ENCODE results near the gene FSD2. TPM values are rescaled to one million over a fixed set of nuclear protein-coding genes. Genes with fewer than 3 reads are reported as not detected.
"Not testable (repeated sequence)": the region's sequence is repeated elsewhere in the genome, so short reads cannot be mapped to it uniquely, and the experiment has no call there.

The FSD2 gene
- total and polyA plus RNA-seq, 4 experiments from 2014 or later, result 0.08 to 0.11 TPM; not detected in 2

GRCh38 chr15:82712036-82712435, 93.8 kb downstream of the FSD2 start:
- no peak for DNase-seq
- Histone ChIP-seq H3K27ac (ENCODE audit: low read depth, low read length) (no peak overlapping the region), H3K9me3 (ENCODE audit: control insufficient read depth in 1 of 2, low read length in 2 of 2) (no peaks in the 10 kb centered on the region), H3K4me1 (ENCODE audit: insufficient read depth, low read length) (peaks cover 9% of the 10 kb centered on the region), H3K36me3 (ENCODE audit: insufficient read depth, low read length) (no peaks in the 10 kb centered on the region), H3K27me3 (ENCODE audit: insufficient read depth, low read length) (no peaks in the 10 kb centered on the region), H3K4me3 (ENCODE audit: low read length in 2 of 2) (no peak overlapping the region)
- Mint-ChIP-seq H3K4me3 (peak overlapping the region in 1 of 8 donors; percentile 7), H3K27me3 (peaks cover 7 to 24% of the 10 kb centered on the region in 2 donors), H3K36me3 (peaks cover 0 to 6% of the 10 kb centered on the region in 2 donors), H3K9me3 (peaks cover 0 to 8% (median 5%) of the 10 kb centered on the region in 8 donors), H3K4me1 (peaks cover 0 to 6% (median 0%) of the 10 kb centered on the region in 4 donors), H3K27ac (no peak overlapping the region)
- intact Hi-C loops (cut with micrococcal nuclease), result no loop called here
- ChIA-PET POLR2A (ENCODE audit: partially characterized antibody) (no interaction called here), CTCF (ENCODE audit: partially characterized antibody) (no interaction called here)

DNA sequence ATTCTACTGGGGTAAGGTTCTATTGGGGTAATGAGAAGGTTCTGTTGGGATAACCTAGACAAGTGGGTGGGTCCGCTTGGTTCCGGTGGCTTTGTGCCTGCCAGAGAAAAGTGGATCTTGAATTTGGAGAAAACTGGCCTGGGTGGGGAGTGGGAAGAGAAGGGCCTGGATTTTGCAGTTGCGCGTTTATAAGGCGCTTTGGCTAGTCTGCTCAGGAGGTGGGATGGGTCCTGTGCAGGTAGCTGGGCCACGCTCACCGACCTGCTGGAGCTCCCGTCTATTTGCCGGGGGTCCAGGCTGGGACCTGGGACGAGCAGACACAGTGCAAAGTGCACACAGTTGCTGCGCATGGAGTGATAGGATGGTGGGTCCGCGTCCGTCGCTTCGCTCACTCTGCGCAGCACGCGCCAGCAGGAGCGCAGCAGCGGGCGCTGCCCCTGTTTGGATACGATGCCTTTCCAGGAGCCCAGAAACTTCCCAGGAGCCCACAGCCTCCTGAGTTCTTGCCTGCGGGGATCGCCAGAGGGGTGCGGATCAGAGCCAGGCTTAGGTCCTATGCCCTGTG, 94.9 kb downstream of the FSD2 start:
- peaks cover 0 to 2% (median 0%) of the 10 kb centered on the region in 8 donors for H3K9me3 Mint-ChIP-seq
- intact Hi-C loops (cut with micrococcal nuclease), result no loop called here
- Histone ChIP-seq H3K36me3 (ENCODE audit: insufficient read depth, low read length) (no peaks in the 10 kb centered on the region), H3K4me3 (ENCODE audit: low read length in 2 of 2) (no peak overlapping the region), H3K27me3 (ENCODE audit: insufficient read depth, low read length) (no peaks in the 10 kb centered on the region), H3K4me1 (ENCODE audit: insufficient read depth, low read length) (peaks cover 9% of the 10 kb centered on the region), H3K27ac (ENCODE audit: low read depth, low read length) (no peak overlapping the region), H3K9me3 (ENCODE audit: control insufficient read depth in 1 of 2, low read length in 2 of 2) (no peaks in the 10 kb centered on the region)
- no peak for DNase-seq
- H3K4me1 Mint-ChIP-seq, result peaks cover 0 to 6% (median 0%) of the 10 kb centered on the region in 4 donors
- peak overlapping the region in 5 of 8 donors; percentile 30 to 79 (median 62) for H3K4me3 Mint-ChIP-seq
- H3K36me3 Mint-ChIP-seq, result peaks cover 0 to 3% of the 10 kb centered on the region in 2 donors
- peaks cover 6 to 22% of the 10 kb centered on the region in 2 donors for H3K27me3 Mint-ChIP-seq
- POLR2A ChIA-PET (ENCODE audit: partially characterized antibody), result interaction anchor here (1.1 to 2.6 kb wide), 2 partner anchors 30 to 99 kb away, joined by 3 to 10 read pairs; no protein-coding TSS in a partner anchor
- CTCF ChIA-PET (ENCODE audit: partially characterized antibody), result no interaction called here
- H3K27ac Mint-ChIP-seq, result no peak overlapping the region

DNA sequence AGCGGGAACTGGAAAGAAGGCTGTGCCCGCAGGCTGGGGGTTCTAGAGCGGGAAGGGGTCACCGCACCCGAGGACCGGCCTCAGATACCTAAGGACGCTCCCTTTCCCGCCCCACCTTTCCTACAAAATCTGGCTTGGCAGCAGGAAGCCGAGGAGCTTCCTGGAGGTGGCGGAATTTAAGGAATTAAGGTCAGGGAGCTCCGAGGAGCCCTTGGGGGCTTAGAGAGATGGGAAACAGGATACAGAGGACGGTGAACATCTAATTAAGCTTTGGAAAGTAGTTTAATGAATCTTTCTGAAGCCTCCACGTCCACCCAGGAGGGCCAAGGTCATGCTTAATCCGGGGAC, 95.7 kb downstream of the FSD2 start:
- Mint-ChIP-seq H3K9me3 (no peaks in the 10 kb centered on the region), H3K36me3 (peaks cover 0 to 3% of the 10 kb centered on the region in 2 donors), H3K27me3 (peaks cover 6 to 18% of the 10 kb centered on the region in 2 donors), H3K4me1 (peaks cover 0 to 6% (median 0%) of the 10 kb centered on the region in 4 donors), H3K27ac (peak overlapping the region in 1 of 7 donors; percentile 14), H3K4me3 (peak overlapping the region in 7 of 8 donors; percentile 39 to 72 (median 61))
- no peaks in the 10 kb centered on the region for H3K9me3 ChIP-seq (ENCODE audit: control insufficient read depth in 1 of 2, low read length in 2 of 2)
- H3K27me3 ChIP-seq (ENCODE audit: insufficient read depth, low read length), result no peaks in the 10 kb centered on the region
- DNase-seq, result no peak
- POLR2A ChIA-PET (ENCODE audit: partially characterized antibody), result interaction anchor here (1.1 to 2.6 kb wide), 2 partner anchors 29 to 100 kb away, joined by 3 to 10 read pairs; no protein-coding TSS in a partner anchor
- intact Hi-C loops (cut with micrococcal nuclease), result no loop called here
- no peak overlapping the region for H3K27ac ChIP-seq (ENCODE audit: low read depth, low read length)
- H3K4me3 ChIP-seq (ENCODE audit: low read length in 2 of 2), result peak overlapping the region in 1 of 2 donors; percentile 57
- H3K36me3 ChIP-seq (ENCODE audit: insufficient read depth, low read length), result no peaks in the 10 kb centered on the region
- CTCF ChIA-PET (ENCODE audit: partially characterized antibody), result no interaction called here
- H3K4me1 ChIP-seq (ENCODE audit: insufficient read depth, low read length), result peaks cover 9% of the 10 kb centered on the region

DNA sequence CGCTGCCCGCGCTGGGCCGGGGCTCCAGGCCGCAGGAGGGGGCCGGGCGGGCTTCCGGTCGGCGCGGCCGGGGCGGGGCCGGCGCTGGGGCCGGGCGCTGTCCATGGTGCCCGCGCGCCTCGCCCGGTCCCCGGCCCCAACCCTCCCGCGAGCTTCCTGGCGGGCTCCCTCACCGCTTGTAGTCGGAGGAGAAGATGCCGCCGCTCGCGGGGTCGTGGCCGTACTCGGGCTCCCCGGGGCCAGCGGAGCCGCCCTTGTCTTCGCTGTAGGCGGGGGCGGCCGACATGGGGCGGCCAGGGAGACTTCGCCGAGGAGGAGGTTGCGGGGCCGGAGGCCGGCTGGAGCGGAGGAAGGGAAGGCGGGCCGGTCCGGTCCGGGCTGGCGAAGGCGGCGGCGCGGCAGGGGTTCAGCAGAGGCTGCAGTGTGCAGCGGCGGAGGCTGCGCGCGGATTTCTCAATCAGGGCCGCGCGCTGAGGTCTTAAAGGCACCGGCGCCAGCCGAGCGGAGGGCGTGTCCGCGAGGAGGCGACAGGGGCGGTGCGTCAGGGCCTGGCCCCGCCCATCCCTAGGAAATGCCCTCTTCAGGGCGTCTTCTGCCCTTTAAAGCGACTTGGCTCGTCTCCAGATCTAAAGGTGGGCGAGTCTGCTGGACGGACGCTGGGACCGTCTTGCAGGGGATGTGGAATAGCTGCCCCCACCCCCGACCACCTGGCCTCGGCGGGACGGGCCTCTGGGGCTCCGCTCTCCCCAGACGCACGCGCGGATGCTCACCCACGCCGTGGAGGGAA, 96.3 kb downstream of the FSD2 start, which contains the start of gene AP3B2:
TSS of gene AP3B2 (minus strand) at position 455 of the 787 bp plus-strand sequence. CDS start at position 286, 169 bp downstream.
- peak within 1 kb of the TSS in 1 of 7 donors; percentile 14 for H3K27ac Mint-ChIP-seq
- CTCF ChIA-PET (ENCODE audit: partially characterized antibody), result no interaction called here

DNA sequence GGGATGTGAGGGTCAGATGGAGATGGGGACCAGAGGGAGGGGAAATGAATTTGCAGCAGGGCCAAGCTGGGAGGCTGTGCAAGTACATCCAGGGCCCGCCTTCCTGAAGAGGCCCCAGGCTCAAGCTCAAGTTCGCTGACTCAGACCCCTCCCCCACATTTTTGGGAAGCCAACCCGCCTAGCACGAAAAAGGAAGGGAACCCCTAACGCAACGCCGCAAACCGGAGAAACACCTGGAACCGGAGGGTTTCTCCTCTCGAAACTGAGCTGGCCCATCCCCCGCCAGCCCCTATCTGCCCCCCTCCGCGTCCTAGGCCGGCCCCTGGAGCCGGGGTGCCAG, 96.8 kb downstream of the FSD2 start:
- no peak overlapping the region for H3K27ac Mint-ChIP-seq
- intact Hi-C loops (cut with micrococcal nuclease), result loop anchor here (1.0 kb wide), 1 partner anchor 29 kb away; no protein-coding TSS in a partner anchor

More for the DNA sequence above, 96.3 kb downstream of the FSD2 start, which contains the start of gene AP3B2:
- intact Hi-C loops (cut with micrococcal nuclease), result loop anchor here (1.0 kb wide), 1 partner anchor 29 kb away; no protein-coding TSS in a partner anchor
- no peaks in the 10 kb centered on the region for H3K36me3 ChIP-seq (ENCODE audit: insufficient read depth, low read length)
- DNase-seq, result peak; percentile 57 to 69 (median 62)
- H3K4me1 Mint-ChIP-seq, result peaks cover 0 to 6% (median 0%) of the 10 kb centered on the region in 4 donors
- no peaks in the 10 kb centered on the region for H3K9me3 ChIP-seq (ENCODE audit: control insufficient read depth in 1 of 2, low read length in 2 of 2)
- POLR2A ChIA-PET (ENCODE audit: partially characterized antibody), result interaction anchor here (1.0 to 2.6 kb wide), 2 partner anchors 29 to 169 kb away, joined by 3 to 10 read pairs; partner anchors contain the start of gene RPS17
- peak within 1 kb of the TSS; percentile 61 to 83 (median 70) for H3K4me3 Mint-ChIP-seq
- no peaks in the 10 kb centered on the region for H3K27me3 ChIP-seq (ENCODE audit: insufficient read depth, low read length)
- H3K27ac ChIP-seq (ENCODE audit: low read depth, low read length), result no peak within 1 kb of the TSS
- H3K36me3 Mint-ChIP-seq, result no peaks in the 10 kb centered on the region
- H3K9me3 Mint-ChIP-seq, result no peaks in the 10 kb centered on the region
- peaks cover 4 to 15% of the 10 kb centered on the region in 2 donors for H3K27me3 Mint-ChIP-seq
- peak within 1 kb of the TSS in 1 of 2 donors; percentile 57 for H3K4me3 ChIP-seq (ENCODE audit: low read length in 2 of 2)
- peaks cover 9% of the 10 kb centered on the region for H3K4me1 ChIP-seq (ENCODE audit: insufficient read depth, low read length)

GRCh38 chr15:82705856-82706255, 100.0 kb downstream of the FSD2 start:
- H3K27ac Mint-ChIP-seq; H3K4me1 Mint-ChIP-seq; intact Hi-C loops (cut with micrococcal nuclease); CTCF ChIA-PET (ENCODE audit: partially characterized antibody); H3K4me3 ChIP-seq (ENCODE audit: low read length in 2 of 2); H3K27me3 Mint-ChIP-seq; H3K9me3 ChIP-seq (ENCODE audit: control insufficient read depth in 1 of 2, low read length in 2 of 2); H3K36me3 Mint-ChIP-seq; H3K4me3 Mint-ChIP-seq; H3K27me3 ChIP-seq (ENCODE audit: insufficient read depth, low read length); H3K27ac ChIP-seq (ENCODE audit: low read depth, low read length); POLR2A ChIA-PET (ENCODE audit: partially characterized antibody); H3K9me3 Mint-ChIP-seq; DNase-seq; H3K4me1 ChIP-seq (ENCODE audit: insufficient read depth, low read length); H3K36me3 ChIP-seq (ENCODE audit: insufficient read depth, low read length): not testable (repeated sequence)

More for the DNA sequence above, 96.8 kb downstream of the FSD2 start:
- ChIA-PET POLR2A (ENCODE audit: partially characterized antibody) (interaction anchor here (1.0 to 2.6 kb wide), 2 partner anchors 28 to 169 kb away, joined by 3 to 10 read pairs; partner anchors contain the start of gene RPS17), CTCF (ENCODE audit: partially characterized antibody) (no interaction called here)
- peaks cover 4 to 15% of the 10 kb centered on the region in 2 donors for H3K27me3 Mint-ChIP-seq
- peaks cover 9% of the 10 kb centered on the region for H3K4me1 ChIP-seq (ENCODE audit: insufficient read depth, low read length)
- peaks cover 0 to 6% (median 0%) of the 10 kb centered on the region in 4 donors for H3K4me1 Mint-ChIP-seq
- no peaks in the 10 kb centered on the region for H3K9me3 Mint-ChIP-seq
- no peak overlapping the region for H3K4me3 Mint-ChIP-seq
- H3K4me3 ChIP-seq (ENCODE audit: low read length in 2 of 2), result peak overlapping the region in 1 of 2 donors; percentile 57
- no peak overlapping the region for H3K27ac ChIP-seq (ENCODE audit: low read depth, low read length)
- DNase-seq, result no peak
- H3K36me3 Mint-ChIP-seq, result no peaks in the 10 kb centered on the region
- no peaks in the 10 kb centered on the region for H3K36me3 ChIP-seq (ENCODE audit: insufficient read depth, low read length)
- H3K27me3 ChIP-seq (ENCODE audit: insufficient read depth, low read length), result no peaks in the 10 kb centered on the region
- no peaks in the 10 kb centered on the region for H3K9me3 ChIP-seq (ENCODE audit: control insufficient read depth in 1 of 2, low read length in 2 of 2)
